HepG2 (cell line): Measurements from ENCODE around the gene PARP8. TPM values are rescaled to one million over a fixed set of nuclear protein-coding genes. Genes with fewer than 3 reads are reported as not detected.

ENCODE experiments used
- ATAC-seq: fragments of 200-7000 bp; cut with Tn5 transposase; 3 replicates; pipeline ENCODE4 v1.9.1; 2020; ENCODE audit warnings: mild to moderate bottlenecking, moderate library complexity
- BruUV-seq: library from RNA; stranded (reverse); fragments of 400-500 nt; replicated peaks from 2 replicates; lab custom pipeline; 2021; lab: Mats Ljungman, UMichigan
- CTCF ChIA-PET: fragments of 300-600 bp; formaldehyde crosslinking; extraction: SDS; loops from one replicate; lab custom pipeline; 2021; ENCODE audit warnings: low total read pairs, inconsistent platforms, low intra/inter-chr PET ratio; lab: Yijun Ruan, JAX
- POLR2A ChIA-PET: fragments of 350-600 bp; sonication (Branson Sonifier 250); formaldehyde crosslinking; loops from one replicate; lab custom pipeline; 2020; ENCODE audit warnings: antibody characterized with exemption, inconsistent platforms; lab: Yijun Ruan, JAX
- DNase-seq: peaks from one replicate; pipeline ENCODE4 v3.0.0-alpha.2; 2015; ENCODE audit warnings: low spot score
- FAIRE-seq: peaks from 3 replicates; lab custom pipeline; 2011; peaks lifted over from hg19 to GRCh38; lab: Jason Lieb, UNC
- H2AFZ ChIP-seq: one replicate; pipeline ENCODE4 v1.6.1; 2011; ENCODE audit warnings: low read length, inconsistent platforms
- H3K27ac ChIP-seq: fragments of 300-600 bp; 3 replicates; pipeline ENCODE4 v1.8.0; 2011; ENCODE audit warnings: mixed run types, mild to moderate bottlenecking, mixed read lengths, low read length, inconsistent platforms; ENCODE audit not compliant: insufficient read depth; ENCODE audit errors: extremely low read length
- H3K27me3 ChIP-seq, 2 experiments: fragments of 200-600 bp in 1 of 2; 2 replicates in 1 of 2; 3 replicates in 1 of 2; pipeline versions ENCODE4 v1.6.0 to v1.8.0; 2011; ENCODE audit warnings: low read length in 2 of 2, mild to moderate bottlenecking in 2 of 2, moderate library complexity in 2 of 2, inconsistent platforms in 1 of 2; ENCODE audit not compliant: insufficient read depth in 2 of 2, control insufficient read depth in 1 of 2
- H3K36me3 ChIP-seq, 2 experiments: fragments of 200-600 bp in 1 of 2; replicated peaks in 1 of 2; 2 replicates in 1 of 2; 3 replicates in 1 of 2; pipeline versions ENCODE4 v1.5.1 to v1.8.0; 2011; ENCODE audit warnings: low read length in 2 of 2, inconsistent platforms in 1 of 2; ENCODE audit not compliant: insufficient read depth in 2 of 2, control insufficient read depth in 1 of 2
- H3K4me1 ChIP-seq: 2 replicates; pipeline ENCODE4 v1.5.1; 2012; ENCODE audit warnings: low read length, inconsistent platforms; ENCODE audit not compliant: insufficient read depth
- H3K4me2 ChIP-seq: 2 replicates; pipeline ENCODE4 v1.6.0; 2011; ENCODE audit warnings: low read depth, low read length, inconsistent platforms
- H3K4me3 ChIP-seq, 3 experiments: fragments of 200-600 bp in 1 of 3; sonication (generic), shearing (Covaris generic) in 1 of 3; replicated peaks in 1 of 3; 2 replicates each; pipeline ENCODE4 v1.5.1; 2011 to 2016; ENCODE audit warnings: low read length in 3 of 3, inconsistent platforms in 2 of 3, low read depth in 2 of 3, mild to moderate bottlenecking in 2 of 3, control low read depth in 1 of 3, mixed read lengths in 1 of 3; ENCODE audit not compliant: insufficient read depth in 1 of 3
- H3K79me2 ChIP-seq: one replicate; pipeline ENCODE4 v1.6.1; 2011; ENCODE audit warnings: low read length, inconsistent platforms; ENCODE audit not compliant: insufficient read depth
- H3K9ac ChIP-seq: 2 replicates; pipeline ENCODE4 v1.6.0; 2011; ENCODE audit warnings: mild to moderate bottlenecking, low read depth, low read length, inconsistent platforms; ENCODE audit not compliant: insufficient read depth
- H3K9me3 ChIP-seq: 2 replicates; pipeline ENCODE4 v1.5.1; 2012; ENCODE audit warnings: mild to moderate bottlenecking, low read length
- H4K20me1 ChIP-seq: 2 replicates; pipeline ENCODE4 v1.6.0; 2011; ENCODE audit warnings: inconsistent platforms, mild to moderate bottlenecking, low read length, moderate library complexity; ENCODE audit not compliant: insufficient read depth
- AGO1 ChIP-seq: fragments of 200-400 bp; formaldehyde crosslinking; IDR thresholded peaks from 2 replicates; pipeline ENCODE4 v1.6.1; 2017; ENCODE audit warnings: mild to moderate bottlenecking, low read depth, low read length, moderate library complexity; ENCODE audit not compliant: poor library complexity, severe bottlenecking
- ARNTL ChIP-seq: sonication (generic); formaldehyde crosslinking; IDR thresholded peaks from 2 replicates; pipeline ENCODE4 v1.4.0; 2020; ENCODE audit warnings: mild to moderate bottlenecking, missing genetic modification reagents
- CCDC6 ChIP-seq: sonication (generic); formaldehyde crosslinking; IDR thresholded peaks from 2 replicates; pipeline ENCODE4 v1.8.1; 2022; ENCODE audit warnings: mild to moderate bottlenecking, missing genetic modification reagents, moderate library complexity
- MLLT10 ChIP-seq: sonication (generic); formaldehyde crosslinking; IDR thresholded peaks from 2 replicates; pipeline ENCODE4 v1.4.0; 2020; ENCODE audit warnings: missing genetic modification reagents
- NFRKB ChIP-seq: fragments of 450-650 bp; IDR thresholded peaks from 2 replicates; pipeline ENCODE4 v1.6.1; 2017
- NFYC ChIP-seq: IDR thresholded peaks from 2 replicates; pipeline ENCODE4 v1.6.1; 2016; ENCODE audit warnings: missing genetic modification reagents, missing compliant biosample characterization
- RNF219 ChIP-seq: sonication (generic); formaldehyde crosslinking; IDR thresholded peaks from 2 replicates; pipeline ENCODE4 v1.5.0; 2020; ENCODE audit warnings: mild to moderate bottlenecking, missing genetic modification reagents
- TCF7 ChIP-seq: sonication (generic); IDR thresholded peaks from 2 replicates; pipeline ENCODE4 v1.6.1; 2016; ENCODE audit warnings: antibody characterized with exemption, low read depth
- ZBTB7B ChIP-seq: sonication (generic); formaldehyde crosslinking; IDR thresholded peaks from 2 replicates; pipeline ENCODE4 v1.4.0; 2020; ENCODE audit warnings: missing genetic modification reagents
- ZFP36 ChIP-seq: fragments of 150-350 bp; IDR thresholded peaks from 2 replicates; pipeline ENCODE4 v1.6.1; 2018; ENCODE audit warnings: borderline replicate concordance, low read length, low read depth; ENCODE audit not compliant: partially characterized antibody
- ZFP36L2 ChIP-seq: sonication (generic); formaldehyde crosslinking; IDR thresholded peaks from 2 replicates; pipeline ENCODE4 v1.4.0; 2020; ENCODE audit warnings: missing genetic modification reagents
- ZNF260 ChIP-seq: sonication (generic); formaldehyde crosslinking; IDR thresholded peaks from 2 replicates; pipeline ENCODE4 v1.4.0; 2020; ENCODE audit warnings: missing genetic modification reagents, low read depth, mild to moderate bottlenecking, borderline replicate concordance
- ZNF576 ChIP-seq: sonication (generic); formaldehyde crosslinking; IDR thresholded peaks from 2 replicates; pipeline ENCODE4 v1.4.0; 2020; ENCODE audit warnings: mild to moderate bottlenecking, missing genetic modification reagents
- ZNF746 ChIP-seq: sonication (generic); formaldehyde crosslinking; IDR thresholded peaks from 2 replicates; pipeline ENCODE4 v1.8.0; 2022; ENCODE audit warnings: mild to moderate bottlenecking, missing genetic modification reagents
- ZNF75D ChIP-seq: sonication (generic); formaldehyde crosslinking; IDR thresholded peaks from 2 replicates; pipeline ENCODE4 v1.8.1; 2023; ENCODE audit warnings: missing genetic modification reagents, mild to moderate bottlenecking, borderline replicate concordance
- ZNF816 ChIP-seq: sonication (generic); formaldehyde crosslinking; IDR thresholded peaks from 2 replicates; pipeline ENCODE4 v1.8.0; 2022; ENCODE audit warnings: missing genetic modification reagents, mild to moderate bottlenecking, borderline replicate concordance
- WGBS: methylation state at CpG from one replicate; pipeline ENCODE4 v1.1.6; 2017; ENCODE audit warnings: low lambda C conversion rate; 5-methylcytosine and 5-hydroxymethylcytosine counted together
- in situ Hi-C: cut with HindIII; loops from 2 replicates; pipeline ENCODE4 v1.10.0; 2017; ENCODE audit warnings: low pct_unique_long_range_greater_than_20kb; ENCODE audit not compliant: extremely low pct_ligation_motif_present
- intact Hi-C: fragments of 100-400 bp; cut with micrococcal nuclease; formaldehyde crosslinking; loops from one replicate; pipeline ENCODE4 v1.10.0; 2022; ENCODE audit not compliant: unreplicated experiment
- polyA plus RNA-seq, 8 experiments: library from polyadenylated mRNA; depleted of rRNA in 3 of 8; stranded (reverse) in 7 of 8; unstranded in 1 of 8; fragments of >200 nt; fragmentation: Illumina TruSeq in 4 of 8; extraction: Trizol in 4 of 8; gene quantifications; 2 replicates each; pipeline versions ENCODE4 v1.2.1 to v1.2.3, GENCODE V29; 2011 to 2016; ENCODE audit warnings: low read depth in 4 of 8, missing spikeins in 1 of 8, mixed read lengths in 1 of 8; ENCODE audit not compliant: insufficient read depth in 1 of 8
- total RNA-seq, 5 experiments: library from RNA; depleted of rRNA; stranded (reverse); fragments of >200 nt; fragmentation: Illumina TruSeq; extraction: Trizol; gene quantifications; 2 replicates each; pipeline ENCODE4 v1.2.3, GENCODE V29; 2016; ENCODE audit warnings: low read depth in 1 of 5
- TF ChIP-seq, protein P1 (sequence below): fragments of 450-650 bp; IDR thresholded peaks from 2 replicates; pipeline ENCODE4 v1.6.1; 2017
- TF ChIP-seq, protein P2 (sequence below): sonication (generic); formaldehyde crosslinking; IDR thresholded peaks from 2 replicates; pipeline ENCODE4 v1.4.0; 2020; ENCODE audit warnings: low read depth, mild to moderate bottlenecking, missing genetic modification reagents
- TF ChIP-seq, protein P3 (sequence below): sonication (generic); formaldehyde crosslinking; IDR thresholded peaks from 2 replicates; pipeline ENCODE4 v1.4.0; 2020; ENCODE audit warnings: missing genetic modification reagents

Gene PARP8
- total and polyA plus RNA-seq, 2 of the 13 experiments (the other 11 are each of a cell fraction or from before 2014, with no cell fraction given): 0.11 to 0.29 TPM

GRCh38 chr5:50697739-50698138, 31.3 kb downstream of the PARP8 start:
- Histone ChIP-seq H3K4me3 (no peak overlapping the region), H3K27ac (no peak overlapping the region), H3K36me3 (no peaks in the 10 kb centered on the region), H3K27me3 (no peaks in the 10 kb centered on the region; a peak in 1 of 5 replicates), H3K9me3 (no peaks in the 10 kb centered on the region), H2AFZ (no peak overlapping the region), H3K4me1 (no peaks in the 10 kb centered on the region), H3K79me2 (no peaks in the 10 kb centered on the region), H4K20me1 (no peaks in the 10 kb centered on the region), H3K9ac (no peak overlapping the region), H3K4me2 (no peak overlapping the region)
- CTCF ChIA-PET: no interaction called here
- intact Hi-C loops (no loop called here), in situ Hi-C loops (no loop called here)
- ATAC-seq: no peak
- TF ChIP-seq MLLT10 (CRISPR knock-in tag) (no peak), ZNF746 (CRISPR knock-in tag) (no peak), NFRKB (no peak), CCDC6 (CRISPR knock-in tag) (no peak), ZNF576 (CRISPR knock-in tag) (no peak), ZNF75D (CRISPR knock-in tag) (no peak), ZFP36L2 (CRISPR knock-in tag) (no peak), ZBTB7B (CRISPR knock-in tag) (no peak), RNF219 (no peak), TCF7 (no peak), ARNTL (CRISPR knock-in tag) (no peak), ZNF260 (CRISPR knock-in tag) (no peak), ZNF816 (CRISPR knock-in tag) (no peak), ZFP36 (no peak), AGO1 (no peak), NFYC (CRISPR knock-in tag) (no peak)
- TF ChIP-seq, protein P1, sequence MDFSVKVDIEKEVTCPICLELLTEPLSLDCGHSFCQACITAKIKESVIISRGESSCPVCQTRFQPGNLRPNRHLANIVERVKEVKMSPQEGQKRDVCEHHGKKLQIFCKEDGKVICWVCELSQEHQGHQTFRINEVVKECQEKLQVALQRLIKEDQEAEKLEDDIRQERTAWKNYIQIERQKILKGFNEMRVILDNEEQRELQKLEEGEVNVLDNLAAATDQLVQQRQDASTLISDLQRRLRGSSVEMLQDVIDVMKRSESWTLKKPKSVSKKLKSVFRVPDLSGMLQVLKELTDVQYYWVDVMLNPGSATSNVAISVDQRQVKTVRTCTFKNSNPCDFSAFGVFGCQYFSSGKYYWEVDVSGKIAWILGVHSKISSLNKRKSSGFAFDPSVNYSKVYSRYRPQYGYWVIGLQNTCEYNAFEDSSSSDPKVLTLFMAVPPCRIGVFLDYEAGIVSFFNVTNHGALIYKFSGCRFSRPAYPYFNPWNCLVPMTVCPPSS: no peak
- TF ChIP-seq, protein P2, sequence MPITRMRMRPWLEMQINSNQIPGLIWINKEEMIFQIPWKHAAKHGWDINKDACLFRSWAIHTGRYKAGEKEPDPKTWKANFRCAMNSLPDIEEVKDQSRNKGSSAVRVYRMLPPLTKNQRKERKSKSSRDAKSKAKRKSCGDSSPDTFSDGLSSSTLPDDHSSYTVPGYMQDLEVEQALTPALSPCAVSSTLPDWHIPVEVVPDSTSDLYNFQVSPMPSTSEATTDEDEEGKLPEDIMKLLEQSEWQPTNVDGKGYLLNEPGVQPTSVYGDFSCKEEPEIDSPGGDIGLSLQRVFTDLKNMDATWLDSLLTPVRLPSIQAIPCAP (CRISPR knock-in tag): no peak
- TF ChIP-seq, protein P3, sequence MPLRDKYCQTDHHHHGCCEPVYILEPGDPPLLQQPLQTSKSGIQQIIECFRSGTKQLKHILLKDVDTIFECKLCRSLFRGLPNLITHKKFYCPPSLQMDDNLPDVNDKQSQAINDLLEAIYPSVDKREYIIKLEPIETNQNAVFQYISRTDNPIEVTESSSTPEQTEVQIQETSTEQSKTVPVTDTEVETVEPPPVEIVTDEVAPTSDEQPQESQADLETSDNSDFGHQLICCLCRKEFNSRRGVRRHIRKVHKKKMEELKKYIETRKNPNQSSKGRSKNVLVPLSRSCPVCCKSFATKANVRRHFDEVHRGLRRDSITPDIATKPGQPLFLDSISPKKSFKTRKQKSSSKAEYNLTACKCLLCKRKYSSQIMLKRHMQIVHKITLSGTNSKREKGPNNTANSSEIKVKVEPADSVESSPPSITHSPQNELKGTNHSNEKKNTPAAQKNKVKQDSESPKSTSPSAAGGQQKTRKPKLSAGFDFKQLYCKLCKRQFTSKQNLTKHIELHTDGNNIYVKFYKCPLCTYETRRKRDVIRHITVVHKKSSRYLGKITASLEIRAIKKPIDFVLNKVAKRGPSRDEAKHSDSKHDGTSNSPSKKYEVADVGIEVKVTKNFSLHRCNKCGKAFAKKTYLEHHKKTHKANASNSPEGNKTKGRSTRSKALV (CRISPR knock-in tag): no peak
- no peak for DNase-seq
- POLR2A ChIA-PET: no interaction called here
- no TSS peak for BruUV-seq
- no peak for FAIRE-seq
- WGBS: 8% methylated on average over 1 of the region's 1 CpG
